Retina (tissue), 1 donor: ENCODE results near the gene RGS9BP.
"Not testable (repeated sequence)": the region's sequence is repeated elsewhere in the genome, so short reads cannot be mapped to it uniquely, and the experiment has no call there.

Source experiments
- DNase-seq: peaks from one replicate; pipeline ENCODE4 v3.0.0-alpha.2; 2016

The RGS9BP gene

DNA sequence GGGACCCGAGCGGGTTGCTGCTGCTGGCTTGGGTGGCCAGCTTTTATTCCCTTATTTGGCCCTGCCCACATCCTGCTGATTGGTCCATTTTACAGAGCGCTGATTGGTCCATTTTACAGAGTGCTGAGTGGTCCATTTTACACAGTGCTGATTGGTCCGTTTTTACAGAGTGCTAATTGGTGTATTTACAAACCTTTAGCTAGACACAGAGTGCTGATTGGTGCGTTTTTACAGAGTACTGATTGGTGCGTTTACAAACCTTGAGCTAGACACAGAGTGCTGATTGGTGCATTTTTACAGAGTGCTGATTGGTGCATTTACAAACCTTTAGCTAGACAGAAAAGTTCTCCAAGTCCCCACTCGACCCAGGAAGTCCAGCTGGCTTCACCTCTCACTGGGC, 24.5 kb downstream of the RGS9BP start:
- DNase-seq, result not testable (repeated sequence)

DNA sequence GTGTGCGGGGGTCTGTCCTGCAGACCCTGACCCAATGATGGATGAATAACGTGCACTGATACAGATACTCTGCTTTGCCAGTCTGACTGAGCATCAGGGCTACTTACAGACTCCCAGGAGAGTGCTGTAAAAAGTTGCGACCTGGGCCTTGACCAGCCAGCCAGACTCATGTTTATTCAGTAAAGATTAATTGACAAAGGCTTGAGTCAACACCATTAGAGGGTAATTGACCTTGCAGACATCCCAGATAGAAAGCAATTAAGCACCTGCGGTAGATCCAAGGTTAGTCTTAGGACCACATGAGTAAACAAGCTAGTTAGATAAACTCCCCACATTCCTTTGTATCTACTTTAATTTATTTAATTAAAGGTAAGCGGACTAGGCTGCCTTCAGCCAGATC, 26.4 kb downstream of the RGS9BP start:
- no peak for DNase-seq

DNA sequence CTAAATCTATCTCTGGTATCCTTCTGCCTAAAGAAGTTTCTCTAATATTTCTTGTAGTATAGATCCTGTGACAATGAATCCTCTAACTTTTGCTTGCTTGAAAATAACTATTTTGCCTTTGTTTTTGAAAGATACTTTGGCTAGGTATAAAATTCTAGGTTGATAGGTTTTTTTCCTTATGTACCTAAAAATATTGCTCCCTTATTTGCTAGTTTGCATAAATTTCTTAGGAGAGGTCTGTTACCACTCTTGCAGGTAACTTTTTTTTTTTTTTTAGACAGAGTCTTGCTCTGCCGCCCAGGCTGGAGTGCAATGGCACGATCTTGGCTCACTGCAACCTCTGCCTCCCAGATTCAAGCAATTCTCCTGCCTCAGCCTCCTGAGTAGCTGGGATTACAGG, 28.4 kb downstream of the RGS9BP start:
- not testable (repeated sequence) for DNase-seq

DNA sequence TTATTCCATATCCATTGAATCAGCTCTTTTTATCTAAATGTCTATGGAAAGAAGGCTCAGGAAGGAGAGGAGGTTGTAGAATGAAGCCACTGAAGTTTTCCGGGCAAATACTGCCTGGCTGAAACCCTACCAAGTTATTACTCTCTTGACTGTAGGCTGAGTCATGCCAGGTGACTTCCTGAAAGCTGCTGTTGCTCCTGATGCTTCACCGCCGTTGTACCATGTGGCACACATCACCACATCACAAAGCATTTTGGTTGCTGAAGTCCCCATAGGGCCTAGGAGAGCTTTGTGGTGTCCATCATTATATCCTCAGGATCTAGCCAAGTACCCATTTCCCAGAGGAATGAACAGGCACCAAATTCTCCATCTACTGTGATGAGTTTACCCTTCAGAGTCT, 32.8 kb downstream of the RGS9BP start:
- DNase-seq, result no peak

DNA sequence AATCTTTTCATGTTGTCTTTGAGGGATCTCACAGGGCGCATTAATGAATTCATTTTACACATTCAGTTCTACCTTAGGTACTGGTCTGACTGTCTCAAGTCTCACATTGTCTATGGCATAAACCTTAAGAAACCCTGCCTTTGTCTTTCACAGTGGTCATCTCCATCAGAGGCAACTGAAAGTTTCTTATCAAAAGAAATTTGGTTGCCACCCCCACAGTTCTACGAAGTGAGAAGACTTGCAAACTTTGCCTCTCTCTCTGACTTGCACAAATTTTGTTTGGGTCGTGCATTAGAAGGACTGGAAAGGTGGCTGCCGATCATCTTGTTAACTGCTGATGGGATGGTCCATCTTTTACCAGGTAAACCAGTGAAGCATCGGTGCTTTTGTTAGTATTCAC, 33.4 kb downstream of the RGS9BP start:
- no peak for DNase-seq

DNA sequence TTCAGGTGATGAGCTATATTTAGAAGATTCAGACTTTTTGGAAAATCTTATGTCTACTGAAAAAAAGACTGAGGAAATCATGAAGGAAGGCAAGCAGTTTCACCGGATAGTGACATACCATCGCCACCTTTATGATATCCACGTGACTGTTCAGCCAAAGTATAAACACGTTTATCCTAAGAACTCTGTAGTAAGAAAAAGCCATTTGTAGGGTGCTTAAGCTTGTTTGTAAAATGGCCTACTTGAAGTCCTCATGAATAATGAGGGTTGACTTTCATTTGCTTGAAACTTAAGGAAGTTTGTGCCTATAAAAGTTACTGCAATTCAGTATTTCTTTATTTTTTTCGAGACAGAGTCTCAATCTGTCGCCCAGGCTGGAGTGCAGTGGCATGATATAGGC, 36.1 kb downstream of the RGS9BP start:
- DNase-seq, result no peak

DNA sequence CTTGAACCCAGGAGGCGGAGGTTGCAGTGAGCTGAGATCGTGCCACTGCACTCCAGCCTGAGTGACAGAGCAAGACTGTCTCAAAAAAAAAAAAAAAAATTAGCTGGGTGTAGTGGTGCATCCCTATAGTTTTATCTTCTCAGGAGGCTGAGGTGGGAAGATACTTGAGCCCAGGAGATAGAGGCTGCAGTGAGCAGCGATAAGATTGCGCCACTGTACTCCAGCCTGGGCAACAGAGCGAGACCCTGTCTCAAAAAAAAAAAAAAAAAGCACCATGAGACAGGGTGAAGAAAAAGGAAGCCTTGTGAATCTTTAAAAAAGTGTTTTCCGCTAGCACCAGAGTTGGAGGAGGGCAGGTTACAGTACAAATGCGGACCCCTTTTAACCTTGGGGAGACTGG, 40.6 kb downstream of the RGS9BP start:
- not testable (repeated sequence) for DNase-seq

DNA sequence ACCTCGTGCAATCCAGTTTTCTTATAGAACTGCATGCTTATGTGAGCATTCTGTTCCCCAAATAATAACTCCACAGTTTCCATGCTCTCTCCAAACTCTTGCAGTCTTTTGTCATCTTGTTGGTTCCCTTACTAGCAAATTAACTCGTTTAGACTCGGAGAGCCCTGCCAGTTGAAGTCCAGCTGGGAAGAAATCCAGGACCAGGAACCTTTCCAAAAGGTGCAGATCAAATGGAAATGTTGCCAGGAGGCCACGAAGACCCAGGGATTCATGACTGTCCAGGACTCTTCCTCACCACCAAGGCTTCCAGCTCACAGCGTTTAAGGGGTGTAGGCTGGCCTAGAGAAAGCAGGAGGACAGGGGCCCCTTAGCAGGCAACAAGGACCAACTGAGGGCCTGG, 41.8 kb downstream of the RGS9BP start:
- DNase-seq, result no peak

DNA sequence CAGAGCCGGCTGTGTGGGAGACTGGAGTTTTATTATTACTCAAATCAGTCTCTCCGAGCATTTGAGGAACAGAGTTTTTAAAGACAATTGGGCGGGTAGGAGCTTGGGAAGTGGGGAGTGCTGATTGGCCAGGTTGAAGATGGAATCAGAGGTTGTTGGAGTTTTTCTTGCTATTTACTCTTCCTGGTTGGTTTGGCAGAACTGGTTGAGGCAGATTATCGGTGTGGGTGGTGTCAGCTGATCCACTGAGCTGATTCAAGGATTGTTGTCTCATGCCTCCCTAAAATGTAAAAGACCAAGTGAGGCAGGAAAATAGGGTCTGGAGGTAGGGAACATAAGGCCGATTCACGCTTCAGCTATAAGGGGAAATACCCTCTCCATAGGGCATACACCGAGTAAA, 42.6 kb downstream of the RGS9BP start:
- no peak for DNase-seq

DNA sequence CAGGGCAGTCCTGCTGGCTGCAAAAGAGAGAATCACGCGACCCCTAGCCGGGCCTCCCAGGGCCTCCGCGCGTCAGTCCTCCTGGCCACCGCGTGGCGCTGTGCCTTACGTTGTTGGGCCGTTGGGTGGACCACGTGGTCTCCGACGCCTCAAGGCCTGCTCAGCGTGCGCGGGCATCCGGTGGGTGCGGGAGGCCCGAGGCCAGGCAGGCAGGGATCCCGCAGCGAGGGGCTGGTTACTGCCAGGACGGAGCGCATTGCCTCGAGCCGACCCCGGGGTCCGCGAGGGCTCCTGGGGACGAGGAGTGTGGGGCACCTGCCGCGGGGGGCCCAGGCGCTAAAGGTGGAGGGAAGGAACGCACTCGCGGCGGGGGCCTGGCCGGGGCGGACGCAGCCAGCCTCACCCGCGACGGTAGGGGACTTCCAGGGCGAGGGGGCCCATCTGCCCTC, 44.0 kb downstream of the RGS9BP start, which contains the start of gene TDRD12:
TDRD12 (plus strand) TSS at position 157 of the 449 bp plus-strand sequence. CDS start 306 bp downstream, outside the sequence.
- no peak for DNase-seq

DNA sequence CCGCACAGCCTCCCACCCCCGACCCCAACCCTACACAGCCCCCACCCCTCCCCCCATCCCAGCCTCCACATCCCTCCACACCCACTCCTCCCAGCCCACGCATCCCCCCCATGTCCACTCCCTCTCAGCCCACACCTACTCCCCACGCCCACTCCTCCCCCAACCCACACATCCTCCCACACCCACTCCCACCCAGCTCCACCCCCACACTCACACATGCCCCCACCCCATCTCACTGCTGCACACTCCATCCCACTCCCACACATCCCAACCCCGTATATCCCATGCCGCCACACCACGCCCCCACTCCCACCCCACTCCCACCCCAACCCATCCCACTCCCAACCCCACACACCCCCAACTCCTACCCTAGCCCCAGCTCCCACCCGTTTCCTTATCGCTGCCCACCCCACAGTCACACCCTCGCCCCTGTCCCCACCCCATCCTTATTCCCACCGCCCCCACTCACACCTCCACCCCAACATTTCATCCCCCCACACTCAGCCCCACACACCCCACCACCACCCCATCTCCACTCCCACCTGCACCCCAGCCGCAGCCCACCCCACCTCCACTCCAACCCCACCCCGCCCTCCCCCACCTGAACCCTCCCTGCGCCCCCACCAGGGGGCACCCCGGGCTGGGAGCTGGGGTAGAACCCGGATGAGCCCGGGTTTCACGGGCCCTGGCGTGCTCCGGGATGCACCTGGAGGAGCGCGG, 44.7 kb downstream of the RGS9BP start:
- no peak for DNase-seq

DNA sequence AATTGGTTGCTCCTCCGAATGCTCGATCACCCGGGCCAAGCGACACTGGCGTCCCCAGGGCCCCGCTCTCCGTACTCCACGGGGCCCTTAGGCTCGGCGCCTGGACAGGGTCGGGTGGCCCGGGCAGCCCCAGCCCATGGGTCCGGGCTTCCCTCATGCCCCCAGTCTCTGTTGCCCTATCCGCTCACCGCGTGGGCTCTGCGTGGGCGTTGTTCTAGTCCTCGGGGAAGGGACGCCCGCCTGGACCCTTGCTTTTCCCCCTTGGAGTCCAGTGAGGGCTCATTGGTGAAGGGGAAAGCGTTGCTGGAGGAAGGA, 45.2 kb downstream of the RGS9BP start:
- no peak for DNase-seq
